OCI-LY3 (cell line): ENCODE data around the gene SLC44A3.

Source experiments
- EZH2phosphoT487 ChIP-seq: fragments of 200-600 bp; shearing (Covaris generic); IDR thresholded peaks from 2 replicates; pipeline ENCODE4 v1.6.1; 2018; ENCODE audit warnings: antibody characterized with exemption, mixed run types, low read depth
- TF ChIP-seq, protein P1 (sequence below): fragments of 200-600, 300-600 bp; sonication (generic); IDR thresholded peaks from 2 replicates; pipeline ENCODE4 v1.5.1; 2014; ENCODE audit warnings: antibody characterized with exemption, low read length, low read depth

- TF ChIP-seq, protein P1, sequence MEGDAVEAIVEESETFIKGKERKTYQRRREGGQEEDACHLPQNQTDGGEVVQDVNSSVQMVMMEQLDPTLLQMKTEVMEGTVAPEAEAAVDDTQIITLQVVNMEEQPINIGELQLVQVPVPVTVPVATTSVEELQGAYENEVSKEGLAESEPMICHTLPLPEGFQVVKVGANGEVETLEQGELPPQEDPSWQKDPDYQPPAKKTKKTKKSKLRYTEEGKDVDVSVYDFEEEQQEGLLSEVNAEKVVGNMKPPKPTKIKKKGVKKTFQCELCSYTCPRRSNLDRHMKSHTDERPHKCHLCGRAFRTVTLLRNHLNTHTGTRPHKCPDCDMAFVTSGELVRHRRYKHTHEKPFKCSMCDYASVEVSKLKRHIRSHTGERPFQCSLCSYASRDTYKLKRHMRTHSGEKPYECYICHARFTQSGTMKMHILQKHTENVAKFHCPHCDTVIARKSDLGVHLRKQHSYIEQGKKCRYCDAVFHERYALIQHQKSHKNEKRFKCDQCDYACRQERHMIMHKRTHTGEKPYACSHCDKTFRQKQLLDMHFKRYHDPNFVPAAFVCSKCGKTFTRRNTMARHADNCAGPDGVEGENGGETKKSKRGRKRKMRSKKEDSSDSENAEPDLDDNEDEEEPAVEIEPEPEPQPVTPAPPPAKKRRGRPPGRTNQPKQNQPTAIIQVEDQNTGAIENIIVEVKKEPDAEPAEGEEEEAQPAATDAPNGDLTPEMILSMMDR: no peak
- TF ChIP-seq EZH2phosphoT487: no peak
Measured at GRCh38 chr1:94942171-94943128, 122.3 kb downstream of the SLC44A3 start.
